H1 (cell line): ENCODE data around the gene RALA. TPM values are rescaled to one million over a fixed set of nuclear protein-coding genes. Genes with fewer than 3 reads are reported as not detected.

ENCODE experiments used
- EP300 ChIP-seq, 2 experiments: IDR thresholded peaks; 1 replicate in 1 of 2; 2 replicates in 1 of 2; pipeline ENCODE4 v1.6.1; 2011 to 2012; ENCODE audit warnings: low read depth in 2 of 2, low read length in 2 of 2, mild to moderate bottlenecking in 2 of 2, borderline replicate concordance in 1 of 2, inconsistent platforms in 1 of 2, moderate library complexity in 1 of 2
- KDM4A ChIP-seq: IDR thresholded peaks from one replicate; pipeline ENCODE4 v1.7.1; 2012; ENCODE audit warnings: low read depth, mild to moderate bottlenecking, moderate library complexity, low read length, inconsistent platforms; ENCODE audit not compliant: severe bottlenecking
- MAFK ChIP-seq: IDR thresholded peaks from 2 replicates; pipeline ENCODE4 v1.6.1; 2012; ENCODE audit warnings: low read depth, mild to moderate bottlenecking, improper control_type of control experiment, low read length
- NRF1 ChIP-seq: IDR thresholded peaks from 2 replicates; pipeline ENCODE4 v1.6.1; 2011; ENCODE audit warnings: mild to moderate bottlenecking, low read depth, low read length, improper control_type of control experiment
- SUZ12 ChIP-seq: fragments of 200-600 bp; sonication (generic); IDR thresholded peaks from 2 replicates; pipeline ENCODE4 v1.6.1; 2012; ENCODE audit warnings: mild to moderate bottlenecking, inconsistent platforms, low read length, moderate library complexity, mixed read lengths
- polyA plus RNA-seq, 7 experiments: library from polyadenylated mRNA; depleted of rRNA in 3 of 7; stranded (reverse) in 5 of 7; unstranded in 2 of 7; fragments of >200 nt in 5 of 7; fragments of 200-250 nt in 2 of 7; gene quantifications; 1 replicate in 5 of 7; 2 replicates in 1 of 7; 4 replicates in 1 of 7; pipeline versions ENCODE4 v1.2.1 to v1.2.3, GENCODE V29; 2011 to 2013; ENCODE audit warnings: missing spikeins in 2 of 7, mixed read lengths in 2 of 7
- total RNA-seq: library from RNA; stranded (reverse); fragmentation: NEBNext Ultra II Directional; extraction: Animal tissue kit (Norgen Biotek cat#: 25700); gene quantifications from 2 replicates; pipeline ENCODE4 v1.2.1, GENCODE V29; 2021

RALA gene
- total and polyA plus RNA-seq, 2 of the 8 experiments (the other 6 are each of a cell fraction or from before 2014, with no cell fraction given): 24.1 to 72.8 TPM

GRCh38 chr7:39574673-39575349 lies 48.6 kb upstream of the RALA start (continued):
- TF ChIP-seq NRF1 (no peak), KDM4A (no peak), MAFK (no peak), EP300 (IDR thresholded peaks at IDR 0.05; ENCODE audit: borderline replicate concordance in 1 of 2, low read depth in 2 of 2, low read length in 2 of 2) (no peak), SUZ12 (no peak)
- TF ChIP-seq, all 59 proteins: peak for 0
